Epithelial cell of proximal tubule (primary cell): ENCODE measurements around the gene NUP35. TPM values are rescaled to one million over a fixed set of nuclear protein-coding genes. Genes with fewer than 3 reads are reported as not detected.

ENCODE experiments used
- DNase-seq: peaks from one replicate; pipeline ENCODE4 v3.0.0-alpha.2; 2011; ENCODE audit warnings: low read depth
- H3K4me3 ChIP-seq: 2 replicates; pipeline ENCODE4 v1.5.1; 2011; ENCODE audit warnings: low read depth, mild to moderate bottlenecking, low read length
- CTCF ChIP-seq: conservative IDR thresholded peaks from 2 replicates; pipeline ENCODE4 v1.5.1; 2012; ENCODE audit warnings: low read depth, mild to moderate bottlenecking, low read length
- total RNA-seq: library from RNA; depleted of rRNA; stranded (reverse); fragments of >200 nt; gene quantifications from 2 replicates; pipeline ENCODE4 v1.2.3, GENCODE V29; 2015

Gene NUP35
- total RNA-seq, 1 donor from 2014 or later: 19.1 TPM

DNA sequence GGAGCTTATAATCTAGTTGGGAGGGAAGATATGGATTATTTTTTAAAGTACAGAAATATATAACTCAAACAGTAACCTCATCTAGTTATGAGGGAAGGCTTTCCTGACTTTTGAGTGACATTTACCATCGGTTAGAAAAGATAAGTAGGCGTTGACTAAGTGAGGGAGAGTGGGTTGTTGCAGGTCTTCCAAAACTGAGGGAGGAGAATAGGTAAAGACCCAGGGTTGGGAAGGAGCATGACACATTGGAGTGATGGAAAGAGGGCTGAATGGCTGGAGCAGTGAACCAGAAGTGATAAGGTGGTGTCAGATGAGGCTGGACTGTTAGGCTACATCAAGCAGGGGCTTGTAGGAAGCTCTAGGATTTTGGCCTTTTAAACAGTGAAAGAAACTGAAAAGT, 10.6 kb upstream of the NUP35 start:
- no peak overlapping the region for H3K4me3 ChIP-seq
- no peak for DNase-seq
- no peak for TF ChIP-seq CTCF

- no peak for DNase-seq
- no peak for TF ChIP-seq CTCF
- H3K4me3 ChIP-seq: no peak overlapping the region
These were observed 7.0 kb upstream of the NUP35 start for GRCh38 chr2:183117226-183117625.

DNA sequence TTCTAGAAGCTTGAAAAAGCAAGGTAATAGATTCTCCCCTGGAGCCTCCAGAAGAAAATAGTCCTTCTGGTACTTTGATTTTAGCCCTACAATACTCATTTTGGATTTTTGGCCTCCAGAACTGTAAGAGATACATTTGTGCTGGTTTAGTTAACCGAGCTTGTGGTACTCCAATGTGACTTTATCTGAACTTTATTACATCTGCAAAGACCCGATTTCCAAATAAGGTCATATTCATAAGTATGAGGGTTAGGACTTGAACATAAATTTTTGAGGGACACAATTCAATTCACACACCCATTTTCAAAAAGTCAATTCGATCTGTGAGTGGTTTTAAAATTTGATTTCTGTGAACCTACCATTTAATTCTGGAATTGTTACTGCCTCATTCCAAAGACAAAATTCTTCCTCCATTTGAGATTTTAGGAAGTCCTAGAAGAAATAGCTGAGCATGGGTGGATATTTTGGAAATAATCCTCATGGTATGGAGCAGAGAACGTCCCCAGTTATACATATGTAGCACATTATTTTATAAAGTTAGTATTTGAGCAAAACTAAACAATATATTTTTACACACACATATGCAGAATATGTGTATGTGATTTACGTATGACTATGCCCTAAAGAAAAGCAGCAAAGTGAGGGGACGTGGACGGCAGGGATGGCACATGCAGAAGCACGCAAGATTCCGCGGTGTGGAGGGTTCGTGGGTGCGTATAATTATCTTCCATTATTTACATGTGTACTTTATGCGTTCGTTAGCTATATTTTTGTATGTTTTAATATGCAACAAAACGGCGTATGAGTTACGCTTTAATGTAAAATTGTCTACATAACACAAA, 905 bp upstream of the NUP35 start:
- peak overlapping the region; percentile 85 for H3K4me3 ChIP-seq
- no peak for TF ChIP-seq CTCF
- DNase-seq: no peak

DNA sequence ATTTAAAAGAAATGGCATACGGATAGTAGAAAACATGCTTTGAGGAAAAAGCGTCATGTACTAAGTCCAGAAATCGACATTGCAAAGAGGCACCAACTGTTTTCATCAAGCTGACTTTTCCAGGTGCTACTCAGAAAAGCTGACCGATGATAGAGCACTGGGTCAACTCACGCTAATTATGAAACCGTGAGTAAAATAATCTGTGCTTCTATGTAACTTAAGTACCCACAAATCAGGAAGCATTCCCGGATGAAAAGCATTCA, 353 bp upstream of the NUP35 start:
- TF ChIP-seq CTCF: no peak
- peak overlapping the region; percentile 85 for H3K4me3 ChIP-seq
- no peak for DNase-seq

DNA sequence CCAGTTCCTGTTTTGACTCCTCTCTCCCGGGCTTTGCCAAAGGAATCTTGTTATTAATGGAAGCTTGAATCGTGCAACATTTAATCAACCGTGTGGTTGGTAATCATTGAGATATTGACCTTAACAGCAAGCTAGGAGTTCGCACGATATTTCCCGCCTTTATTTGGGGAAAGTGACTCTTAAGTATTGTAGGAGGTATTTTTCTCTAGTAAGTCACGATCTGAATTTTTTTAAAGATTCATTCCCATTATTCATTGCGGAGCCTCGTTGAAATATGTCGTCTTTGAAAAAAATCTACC, 663 bp downstream of the NUP35 start:
- TF ChIP-seq CTCF: no peak
- peak overlapping the region; percentile 85 for H3K4me3 ChIP-seq
- no peak for DNase-seq

DNA sequence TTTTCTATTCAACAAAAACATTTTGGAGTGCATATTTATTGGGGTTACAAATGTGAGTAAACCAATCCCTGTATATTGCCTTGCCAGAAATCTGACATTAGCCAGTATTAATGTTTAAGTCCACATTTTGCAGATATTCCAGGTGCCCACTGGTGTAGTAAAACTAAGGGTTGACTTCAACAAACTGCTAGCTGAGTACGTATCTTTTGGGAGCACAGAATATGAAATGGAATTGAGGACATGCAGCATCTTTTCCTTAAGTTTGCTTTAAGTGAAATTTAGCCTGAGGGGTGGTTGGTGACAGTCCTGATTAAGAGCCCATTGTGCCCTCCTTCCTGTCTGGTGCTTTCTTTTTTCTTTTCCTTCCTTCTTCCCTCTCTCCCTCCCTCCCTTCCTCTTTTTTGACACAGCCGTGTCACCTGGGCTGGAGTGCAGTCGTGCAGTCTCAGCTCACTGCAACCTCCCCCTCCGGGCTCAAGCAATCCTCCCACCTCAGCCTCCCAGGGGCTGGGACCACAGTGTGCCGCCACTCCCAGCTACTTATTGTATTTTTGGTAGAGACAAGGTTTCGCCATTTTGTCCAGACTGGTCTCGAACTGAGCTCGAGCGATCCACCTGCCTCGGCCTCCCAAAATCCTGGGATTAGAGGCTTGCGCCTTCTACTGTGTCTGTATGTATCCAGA, 1.6 kb downstream of the NUP35 start:
- peak overlapping the region; percentile 85 for H3K4me3 ChIP-seq
- no peak for TF ChIP-seq CTCF
- DNase-seq: no peak

DNA sequence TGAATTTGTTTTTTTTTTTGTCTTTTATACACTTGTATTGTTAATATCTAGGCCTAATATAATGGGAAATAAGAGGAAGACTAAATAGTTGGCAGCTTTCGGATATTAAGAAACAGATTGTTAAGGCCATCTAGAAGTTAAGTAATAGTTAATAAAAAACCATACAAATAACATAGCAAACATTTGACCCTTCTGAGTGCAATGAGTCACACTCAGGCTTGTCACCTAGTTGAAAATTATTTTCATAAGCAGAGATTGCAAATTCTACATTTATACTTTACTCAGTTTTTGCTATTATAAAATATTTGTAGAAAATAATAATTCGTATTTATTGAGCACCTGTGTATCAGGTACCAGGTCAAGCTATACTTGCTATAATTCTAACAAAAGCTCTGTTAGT, 2.4 kb downstream of the NUP35 start:
- no peak for TF ChIP-seq CTCF
- no peak overlapping the region for H3K4me3 ChIP-seq
- DNase-seq: peak; percentile 12
